Endothelial cell of umbilical vein (primary cell): Measurements from ENCODE around the gene HBE1. TPM values are rescaled to one million over a fixed set of nuclear protein-coding genes. Genes with fewer than 3 reads are reported as not detected.

Experiments
- BruUV-seq: library from RNA; stranded (reverse); fragments of 400-500 nt; replicated peaks from 2 replicates; lab custom pipeline; 2021; lab: Mats Ljungman, UMichigan
- CTCF ChIA-PET: fragments of 300-600, 350-600 bp; sonication (Branson Sonifier 250); formaldehyde crosslinking; loops from one replicate; lab custom pipeline; 2021; ENCODE audit warnings: antibody characterized with exemption, inconsistent platforms; lab: Charles Lee
- POLR2A ChIA-PET: fragments of 300-600, 350-600 bp; sonication (Branson Sonifier 250); formaldehyde crosslinking; loops from one replicate; lab custom pipeline; 2021; ENCODE audit warnings: antibody characterized with exemption, inconsistent platforms; lab: Charles Lee
- DNase-seq: peaks from one replicate; pipeline ENCODE4 v3.0.0-alpha.2; 2011; ENCODE audit warnings: low read depth, low spot score
- FAIRE-seq: peaks from 2 replicates; lab custom pipeline; 2011; peaks lifted over from hg19 to GRCh38; lab: Jason Lieb, UNC
- H2AFZ ChIP-seq: 2 replicates; pipeline ENCODE4 v1.6.0; 2012; ENCODE audit warnings: low read depth, low read length, control low read depth, inconsistent platforms
- H3K27ac ChIP-seq: 2 replicates; pipeline ENCODE4 v1.5.1; 2011; ENCODE audit warnings: low read depth, mild to moderate bottlenecking, control low read depth, low read length, moderate library complexity; ENCODE audit not compliant: insufficient read depth
- H3K27me3 ChIP-seq, 2 experiments: 2 replicates each; pipeline versions ENCODE4 v1.6.0 to v1.6.1; 2011; ENCODE audit warnings: low read length in 2 of 2, mixed read lengths in 1 of 2; ENCODE audit not compliant: control insufficient read depth in 2 of 2, insufficient read depth in 2 of 2
- H3K36me3 ChIP-seq, 2 experiments: 2 replicates in 1 of 2; 3 replicates in 1 of 2; pipeline ENCODE4 v1.5.1; 2011; ENCODE audit warnings: low read length in 2 of 2, mild to moderate bottlenecking in 1 of 2, moderate library complexity in 1 of 2; ENCODE audit not compliant: control insufficient read depth in 2 of 2, insufficient read depth in 2 of 2; ENCODE audit errors: extremely low read depth in 1 of 2
- H3K4me1 ChIP-seq: 3 replicates; pipeline ENCODE4 v1.5.1; 2011; ENCODE audit warnings: mild to moderate bottlenecking, low read length; ENCODE audit not compliant: control insufficient read depth, insufficient read depth; ENCODE audit errors: extremely low read depth
- H3K4me2 ChIP-seq: 2 replicates; pipeline ENCODE4 v1.6.1; 2011; ENCODE audit warnings: low read length, control low read depth, mixed read lengths; ENCODE audit not compliant: insufficient read depth
- H3K4me3 ChIP-seq, 3 experiments: fragments of 200-600 bp in 1 of 3; sonication (generic), shearing (Covaris generic) in 1 of 3; replicated peaks in 1 of 3; 2 replicates each; pipeline ENCODE4 v1.5.1; 2011 to 2016; ENCODE audit warnings: control low read depth in 3 of 3, low read length in 3 of 3, mild to moderate bottlenecking in 2 of 3, inconsistent platforms in 1 of 3, low read depth in 1 of 3, moderate library complexity in 1 of 3; ENCODE audit not compliant: insufficient read depth in 1 of 3
- H3K79me2 ChIP-seq: 2 replicates; pipeline ENCODE4 v1.6.0; 2012; ENCODE audit warnings: low read length, inconsistent platforms; ENCODE audit not compliant: control insufficient read depth, insufficient read depth
- H3K9ac ChIP-seq: replicated peaks from 2 replicates; pipeline ENCODE3; 2011; ENCODE audit warnings: low read length, control low read depth; ENCODE audit not compliant: insufficient read depth; ENCODE audit errors: extremely low read depth
- H3K9me1 ChIP-seq: replicated peaks from 3 replicates; pipeline ENCODE4 v1.6.0; 2011; ENCODE audit warnings: mild to moderate bottlenecking, low read length; ENCODE audit not compliant: control insufficient read depth, insufficient read depth; ENCODE audit errors: extremely low read depth
- H3K9me3 ChIP-seq: replicated peaks from 2 replicates; pipeline ENCODE4 v1.5.1; 2012; ENCODE audit warnings: low read length, inconsistent platforms; ENCODE audit not compliant: control insufficient read depth, insufficient read depth
- H4K20me1 ChIP-seq: replicated peaks from 2 replicates; pipeline ENCODE3; 2011; ENCODE audit warnings: mild to moderate bottlenecking, low read length; ENCODE audit not compliant: control insufficient read depth, insufficient read depth; ENCODE audit errors: extremely low read depth
- EZH2 ChIP-seq: IDR thresholded peaks from 2 replicates; pipeline ENCODE4 v1.6.1; 2012; ENCODE audit warnings: borderline replicate concordance, low read depth, mild to moderate bottlenecking, moderate library complexity, low read length, inconsistent platforms; ENCODE audit not compliant: severe bottlenecking
- FOS ChIP-seq: IDR thresholded peaks from 2 replicates; pipeline ENCODE4 v1.6.1; 2011; ENCODE audit warnings: mild to moderate bottlenecking, low read length, moderate library complexity, borderline replicate concordance; ENCODE audit not compliant: insufficient read depth
- GATA2 ChIP-seq: IDR thresholded peaks from 2 replicates; pipeline ENCODE4 v1.7.0; 2011; ENCODE audit warnings: low read depth, mild to moderate bottlenecking, moderate library complexity, mixed read lengths, low read length; ENCODE audit not compliant: insufficient read length, insufficient read depth
- JUN ChIP-seq: IDR thresholded peaks from 2 replicates; pipeline ENCODE4 v1.6.1; 2011; ENCODE audit warnings: borderline replicate concordance, low read depth; ENCODE audit not compliant: insufficient read length, insufficient read depth
- MYC ChIP-seq: IDR thresholded peaks from one replicate; pipeline ENCODE4 v1.6.1; 2011; ENCODE audit warnings: mild to moderate bottlenecking, low read depth, low read length
- POLR2A ChIP-seq: IDR thresholded peaks from 2 replicates; pipeline ENCODE4 v1.6.1; 2012; ENCODE audit warnings: low read depth, mild to moderate bottlenecking, control low read depth, low read length
- POLR2AphosphoS5 ChIP-seq: IDR thresholded peaks from 2 replicates; pipeline ENCODE4 v1.6.1; 2012; ENCODE audit warnings: low read depth, mild to moderate bottlenecking, control low read depth, low read length, moderate library complexity; ENCODE audit not compliant: insufficient read depth
- dilution Hi-C: fragments of 300-500 bp; cut with MboI; formaldehyde crosslinking; loops from one replicate; pipeline ENCODE4 v1.15.0; 2019; ENCODE audit warnings: low sequenced_read_pairs; ENCODE audit not compliant: extremely low pct_ligation_motif_present
- intact Hi-C: fragments of 100-400 bp; cut with micrococcal nuclease; formaldehyde crosslinking; loops from one replicate; pipeline ENCODE4 v1.10.0; 2022
- polyA plus RNA-seq, 4 experiments: library from polyadenylated mRNA; depleted of rRNA in 3 of 4; stranded (reverse) in 3 of 4; unstranded in 1 of 4; fragments of >200 nt; gene quantifications; 2 replicates each; pipeline versions ENCODE4 v1.2.1 to v1.2.3, GENCODE V29; 2011 to 2012; ENCODE audit warnings: missing spikeins in 1 of 4
- total RNA-seq: library from RNA; stranded (reverse); gene quantifications from 2 replicates; pipeline ENCODE4 v1.2.3, GENCODE V29; 2021
- TF ChIP-seq, protein P1 (sequence below): IDR thresholded peaks from 2 replicates; pipeline ENCODE4 v1.6.1; 2011; ENCODE audit not compliant: insufficient read depth, insufficient read length
- TF ChIP-seq, protein P2 (sequence below), 2 donors: IDR thresholded peaks; 1 replicate in 1 of 2; 2 replicates in 1 of 2; pipeline ENCODE4 v1.5.1; 2011; ENCODE audit warnings: low read length in 2 of 2, mild to moderate bottlenecking in 2 of 2, moderate library complexity in 2 of 2, control low read depth in 1 of 2, inconsistent platforms in 1 of 2, low read depth in 1 of 2; ENCODE audit not compliant: insufficient read depth in 1 of 2; ENCODE audit errors: extremely low read depth in 1 of 2

The HBE1 gene
- total and polyA plus RNA-seq, 2 donors (not counting 3 experiments of a cell fraction or from before 2014, with no cell fraction given), result 0.37 TPM; not detected in 1

- Histone ChIP-seq H3K27me3 (no peaks in the 10 kb centered on the region), H2AFZ (no peak overlapping the region), H3K4me1 (no peaks in the 10 kb centered on the region), H3K4me3 (no peak overlapping the region), H3K4me2 (no peak overlapping the region), H3K79me2 (no peaks in the 10 kb centered on the region), H3K27ac (no peak overlapping the region), H4K20me1 (no peaks in the 10 kb centered on the region), H3K9me1 (no peaks in the 10 kb centered on the region), H3K9ac (no peak overlapping the region), H3K9me3 (no peaks in the 10 kb centered on the region), H3K36me3 (no peaks in the 10 kb centered on the region)
- TF ChIP-seq GATA2 (no peak), MYC (no peak), FOS (no peak), POLR2A (no peak), EZH2 (no peak), POLR2AphosphoS5 (no peak), JUN (no peak)
- TF ChIP-seq, protein P1, sequence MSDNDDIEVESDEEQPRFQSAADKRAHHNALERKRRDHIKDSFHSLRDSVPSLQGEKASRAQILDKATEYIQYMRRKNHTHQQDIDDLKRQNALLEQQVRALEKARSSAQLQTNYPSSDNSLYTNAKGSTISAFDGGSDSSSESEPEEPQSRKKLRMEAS, result no peak
- TF ChIP-seq, protein P2, sequence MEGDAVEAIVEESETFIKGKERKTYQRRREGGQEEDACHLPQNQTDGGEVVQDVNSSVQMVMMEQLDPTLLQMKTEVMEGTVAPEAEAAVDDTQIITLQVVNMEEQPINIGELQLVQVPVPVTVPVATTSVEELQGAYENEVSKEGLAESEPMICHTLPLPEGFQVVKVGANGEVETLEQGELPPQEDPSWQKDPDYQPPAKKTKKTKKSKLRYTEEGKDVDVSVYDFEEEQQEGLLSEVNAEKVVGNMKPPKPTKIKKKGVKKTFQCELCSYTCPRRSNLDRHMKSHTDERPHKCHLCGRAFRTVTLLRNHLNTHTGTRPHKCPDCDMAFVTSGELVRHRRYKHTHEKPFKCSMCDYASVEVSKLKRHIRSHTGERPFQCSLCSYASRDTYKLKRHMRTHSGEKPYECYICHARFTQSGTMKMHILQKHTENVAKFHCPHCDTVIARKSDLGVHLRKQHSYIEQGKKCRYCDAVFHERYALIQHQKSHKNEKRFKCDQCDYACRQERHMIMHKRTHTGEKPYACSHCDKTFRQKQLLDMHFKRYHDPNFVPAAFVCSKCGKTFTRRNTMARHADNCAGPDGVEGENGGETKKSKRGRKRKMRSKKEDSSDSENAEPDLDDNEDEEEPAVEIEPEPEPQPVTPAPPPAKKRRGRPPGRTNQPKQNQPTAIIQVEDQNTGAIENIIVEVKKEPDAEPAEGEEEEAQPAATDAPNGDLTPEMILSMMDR (IDR thresholded peaks at IDR 0.05; ENCODE audit: extremely low read depth in 1 of 2, insufficient read depth in 1 of 2, low read depth in 1 of 2, low read length in 2 of 2), result no peak
- no peak for FAIRE-seq
- intact Hi-C loops, result no loop called here
- ChIA-PET CTCF (no interaction called here), POLR2A (no interaction called here)
- no TSS peak for BruUV-seq
- DNase-seq, result no peak
- dilution Hi-C loops, result no loop called here
Observed at GRCh38 chr11:5224538-5225479, 44.9 kb downstream of the HBE1 start.
